MM.1S (cell line): ENCODE data around the gene ATIC.

ENCODE experiments used
- DNase-seq: peaks from one replicate; pipeline ENCODE4 v3.0.0-alpha.2; 2015
- H2AFZ ChIP-seq: fragments of 300-600 bp; sonication (generic); 2 replicates; pipeline ENCODE4 v1.6.0; 2016; ENCODE audit warnings: antibody characterized with exemption, low read length
- H3F3A ChIP-seq: fragments of 300-600 bp; sonication (generic); 2 replicates; pipeline ENCODE4 v1.6.1; 2016; ENCODE audit warnings: mild to moderate bottlenecking, antibody characterized with exemption, low read length, moderate library complexity, mixed read lengths; ENCODE audit not compliant: insufficient read depth
- H3K27ac ChIP-seq: fragments of 300-600 bp; sonication (generic); 2 replicates; pipeline ENCODE4 v1.5.1; 2016; ENCODE audit warnings: mild to moderate bottlenecking, low read length
- H3K27me3 ChIP-seq: fragments of 300-600 bp; sonication (generic); replicated peaks from 2 replicates; pipeline ENCODE4 v1.6.0; 2016; ENCODE audit warnings: low read length; ENCODE audit not compliant: insufficient read depth
- H3K36me3 ChIP-seq: fragments of 300-600 bp; sonication (generic); replicated peaks from 2 replicates; pipeline ENCODE4 v1.6.1; 2016; ENCODE audit warnings: mild to moderate bottlenecking, low read length, mixed read lengths; ENCODE audit not compliant: insufficient read depth
- H3K4me1 ChIP-seq: fragments of 300-600 bp; sonication (generic); 2 replicates; pipeline ENCODE4 v1.6.1; 2016; ENCODE audit warnings: low read length, mixed read lengths
- H3K4me2 ChIP-seq: fragments of 300-600 bp; sonication (generic); 2 replicates; pipeline ENCODE4 v1.6.0; 2016; ENCODE audit warnings: low read depth, low read length
- H3K4me3 ChIP-seq: fragments of 300-600 bp; sonication (generic); 2 replicates; pipeline ENCODE4 v1.5.1; 2016; ENCODE audit warnings: low read length, mixed read lengths
- H3K79me2 ChIP-seq: fragments of 300-600 bp; sonication (generic); 2 replicates; pipeline ENCODE4 v1.6.1; 2016; ENCODE audit warnings: mixed run types, low read length, mixed read lengths
- H3K9ac ChIP-seq: fragments of 300-600 bp; sonication (generic); 2 replicates; pipeline ENCODE4 v1.6.1; 2016; ENCODE audit warnings: low read length, mixed read lengths
- H3K9me2 ChIP-seq: fragments of 300-600 bp; sonication (generic); replicated peaks from 2 replicates; pipeline ENCODE4 v1.6.1; 2016; ENCODE audit warnings: mild to moderate bottlenecking, low read length, mixed read lengths; ENCODE audit not compliant: insufficient read depth
- H3K9me3 ChIP-seq: fragments of 300-600 bp; sonication (generic); replicated peaks from 2 replicates; pipeline ENCODE4 v1.6.1; 2016; ENCODE audit warnings: mild to moderate bottlenecking, low read length, mixed read lengths; ENCODE audit not compliant: insufficient read depth
- H4K20me1 ChIP-seq: fragments of 300-600 bp; sonication (generic); 2 replicates; pipeline ENCODE4 v1.6.1; 2016; ENCODE audit warnings: mild to moderate bottlenecking, low read length, moderate library complexity, mixed read lengths; ENCODE audit not compliant: insufficient read depth
- EZH2 ChIP-seq: fragments of 300-600 bp; sonication (generic); optimal IDR thresholded peaks from 2 replicates; pipeline ENCODE3; 2017; ENCODE audit warnings: low read depth, mild to moderate bottlenecking, antibody characterized with exemption, low read length, mixed read lengths
- EZH2phosphoT487 ChIP-seq: fragments of 300-600 bp; sonication (generic); IDR thresholded peaks from 2 replicates; pipeline ENCODE4 v1.6.1; 2018; ENCODE audit warnings: antibody characterized with exemption, low read length
- TF ChIP-seq, protein P1 (sequence below): fragments of 300-600 bp; sonication (generic); IDR thresholded peaks from 2 replicates; pipeline ENCODE4 v1.5.1; 2016; ENCODE audit warnings: antibody characterized with exemption, low read length, mixed read lengths

The ATIC gene

DNA sequence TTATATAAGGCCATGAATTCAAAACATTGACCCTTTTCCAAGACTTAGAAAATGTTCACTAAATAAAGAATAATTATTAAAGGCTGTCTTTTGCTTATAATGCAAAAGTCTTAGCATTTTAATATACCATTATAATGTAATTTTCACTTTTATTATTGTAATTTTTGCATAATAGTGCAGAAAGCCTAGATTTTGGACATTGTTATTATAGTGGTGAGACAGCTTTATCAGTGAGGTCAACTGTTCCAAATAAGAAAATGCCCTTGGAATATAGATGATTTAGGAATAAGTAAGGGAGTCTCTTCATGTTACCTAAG lies 56.6 kb downstream of the ATIC start:
- H3K27ac ChIP-seq = no peak overlapping the region
- no peak for DNase-seq
- H3K4me3 ChIP-seq = no peak overlapping the region
- no peaks in the 10 kb centered on the region for H3K79me2 ChIP-seq
- H2AFZ ChIP-seq = no peak overlapping the region
- no peak overlapping the region for H3K9ac ChIP-seq
- no peaks in the 10 kb centered on the region for H3K36me3 ChIP-seq
- no peaks in the 10 kb centered on the region for H3K4me1 ChIP-seq
- H3K9me2 ChIP-seq = no peaks in the 10 kb centered on the region
- H4K20me1 ChIP-seq = no peaks in the 10 kb centered on the region
- H3K27me3 ChIP-seq = no peaks in the 10 kb centered on the region
- H3K4me2 ChIP-seq = no peak overlapping the region
- no peaks in the 10 kb centered on the region for H3F3A ChIP-seq
- H3K9me3 ChIP-seq = no peaks in the 10 kb centered on the region
- TF ChIP-seq, protein P1, sequence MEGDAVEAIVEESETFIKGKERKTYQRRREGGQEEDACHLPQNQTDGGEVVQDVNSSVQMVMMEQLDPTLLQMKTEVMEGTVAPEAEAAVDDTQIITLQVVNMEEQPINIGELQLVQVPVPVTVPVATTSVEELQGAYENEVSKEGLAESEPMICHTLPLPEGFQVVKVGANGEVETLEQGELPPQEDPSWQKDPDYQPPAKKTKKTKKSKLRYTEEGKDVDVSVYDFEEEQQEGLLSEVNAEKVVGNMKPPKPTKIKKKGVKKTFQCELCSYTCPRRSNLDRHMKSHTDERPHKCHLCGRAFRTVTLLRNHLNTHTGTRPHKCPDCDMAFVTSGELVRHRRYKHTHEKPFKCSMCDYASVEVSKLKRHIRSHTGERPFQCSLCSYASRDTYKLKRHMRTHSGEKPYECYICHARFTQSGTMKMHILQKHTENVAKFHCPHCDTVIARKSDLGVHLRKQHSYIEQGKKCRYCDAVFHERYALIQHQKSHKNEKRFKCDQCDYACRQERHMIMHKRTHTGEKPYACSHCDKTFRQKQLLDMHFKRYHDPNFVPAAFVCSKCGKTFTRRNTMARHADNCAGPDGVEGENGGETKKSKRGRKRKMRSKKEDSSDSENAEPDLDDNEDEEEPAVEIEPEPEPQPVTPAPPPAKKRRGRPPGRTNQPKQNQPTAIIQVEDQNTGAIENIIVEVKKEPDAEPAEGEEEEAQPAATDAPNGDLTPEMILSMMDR = no peak
- no peak for TF ChIP-seq EZH2phosphoT487
- no peak for TF ChIP-seq EZH2

DNA sequence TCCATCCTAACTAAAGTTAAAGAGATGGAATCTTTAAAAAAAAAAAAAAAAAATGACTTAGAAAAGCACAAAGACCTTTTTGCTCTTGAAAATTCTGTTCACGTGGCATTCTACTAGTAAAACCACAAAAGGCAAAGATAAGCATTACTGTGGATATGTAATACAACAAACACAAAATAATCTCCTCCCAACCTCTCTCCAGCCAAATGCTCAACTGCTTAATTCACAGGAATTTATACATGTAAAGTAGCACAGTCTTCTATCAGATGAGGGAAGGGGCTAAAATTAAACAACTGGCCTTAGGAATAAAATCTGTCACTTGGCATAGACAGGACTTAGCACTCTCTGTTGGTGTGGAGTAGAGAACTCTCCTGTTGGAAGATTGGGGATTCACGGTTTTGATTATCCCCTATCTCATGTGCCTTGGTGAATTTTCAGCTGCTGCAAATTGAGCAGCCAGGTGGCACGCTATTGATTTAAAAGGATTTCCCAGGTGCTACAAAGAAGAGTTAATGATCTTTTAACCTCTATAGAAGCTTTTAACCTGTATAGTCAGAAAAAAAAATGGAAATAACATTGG lies 57.4 kb downstream of the ATIC start:
- no peaks in the 10 kb centered on the region for H3K36me3 ChIP-seq
- no peak overlapping the region for H3K9ac ChIP-seq
- H3K79me2 ChIP-seq = no peaks in the 10 kb centered on the region
- H3K27me3 ChIP-seq = no peaks in the 10 kb centered on the region
- no peaks in the 10 kb centered on the region for H3K9me2 ChIP-seq
- no peak overlapping the region for H3K4me2 ChIP-seq
- H2AFZ ChIP-seq = no peak overlapping the region
- no peak for DNase-seq
- no peaks in the 10 kb centered on the region for H4K20me1 ChIP-seq
- H3K4me3 ChIP-seq = no peak overlapping the region
- TF ChIP-seq EZH2phosphoT487 = no peak
- TF ChIP-seq, protein P1 = no peak
- TF ChIP-seq EZH2 = no peak
- H3K9me3 ChIP-seq = no peaks in the 10 kb centered on the region
- H3F3A ChIP-seq = no peaks in the 10 kb centered on the region
- no peaks in the 10 kb centered on the region for H3K4me1 ChIP-seq
- no peak overlapping the region for H3K27ac ChIP-seq

DNA sequence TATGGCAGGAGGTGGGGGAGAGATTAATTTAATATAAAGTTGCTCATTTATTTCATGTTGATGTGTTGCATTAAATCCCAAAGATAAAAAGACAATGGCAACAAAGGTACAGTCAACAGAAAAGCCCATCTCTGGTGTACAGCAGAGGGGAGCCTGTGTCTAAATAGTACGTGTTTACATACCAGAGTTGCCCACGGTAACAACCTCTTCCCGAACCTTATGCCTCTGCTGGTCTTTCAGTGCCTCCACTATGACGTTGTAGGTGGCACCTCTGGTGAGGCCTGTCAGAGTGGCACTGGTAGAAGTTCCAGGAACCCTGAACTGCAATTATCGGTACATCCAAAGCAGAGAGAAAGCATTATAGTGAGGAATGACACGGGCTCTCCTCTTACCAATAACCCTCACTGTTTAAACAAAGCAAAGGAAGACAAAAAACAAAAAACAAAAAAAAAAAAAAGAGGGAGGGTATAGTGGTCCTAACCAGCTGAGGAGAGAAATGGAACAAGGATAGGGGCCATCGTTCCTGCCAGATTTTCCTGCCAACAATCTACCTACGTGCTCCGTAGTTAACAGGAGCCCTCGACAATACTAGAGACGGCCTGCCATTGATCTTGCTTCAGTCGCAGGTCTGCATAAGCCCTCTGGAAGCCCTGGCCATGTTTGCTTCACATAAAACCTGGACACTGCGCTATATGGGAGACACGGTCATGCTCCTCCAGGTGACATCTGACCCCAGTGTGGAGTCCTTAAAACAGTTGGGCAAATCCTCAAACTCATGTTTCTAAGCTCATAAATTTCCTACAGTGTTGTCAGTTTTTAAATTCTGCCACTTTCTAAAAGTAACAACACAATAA lies 58.5 kb downstream of the ATIC start:
- H2AFZ ChIP-seq = no peak overlapping the region
- no peaks in the 10 kb centered on the region for H3K36me3 ChIP-seq
- H4K20me1 ChIP-seq = no peaks in the 10 kb centered on the region
- H3K4me2 ChIP-seq = no peak overlapping the region
- no peak overlapping the region for H3K27ac ChIP-seq
- TF ChIP-seq EZH2 = no peak
- TF ChIP-seq, protein P1 = no peak
- no peak for TF ChIP-seq EZH2phosphoT487
- H3K4me1 ChIP-seq = no peaks in the 10 kb centered on the region
- H3F3A ChIP-seq = no peaks in the 10 kb centered on the region
- H3K4me3 ChIP-seq = no peak overlapping the region
- H3K27me3 ChIP-seq = no peaks in the 10 kb centered on the region
- H3K9ac ChIP-seq = no peak overlapping the region
- no peaks in the 10 kb centered on the region for H3K79me2 ChIP-seq
- H3K9me3 ChIP-seq = no peaks in the 10 kb centered on the region
- no peaks in the 10 kb centered on the region for H3K9me2 ChIP-seq
- DNase-seq = no peak
